Mesothelial cell of epicardium (in vitro differentiated cells): Measurements from ENCODE around the gene CPD. TPM values are rescaled to one million over a fixed set of nuclear protein-coding genes. Genes with fewer than 3 reads are reported as not detected.
"Not testable (repeated sequence)": the region's sequence is repeated elsewhere in the genome, so short reads cannot be mapped to it uniquely, and the experiment has no call there.

Source experiments
- DNase-seq, 2 experiments: peaks; one replicate each; pipeline ENCODE4 v3.0.0; 2021; ENCODE audit warnings: low spot score in 2 of 2; ENCODE audit not compliant: unreplicated experiment in 2 of 2
- H3K27ac Mint-ChIP-seq: 2 replicates; pipeline ENCODE4 v1.8.0; 2021; ENCODE audit warnings: mixed read lengths
- H3K27me3 Mint-ChIP-seq: 2 replicates; pipeline ENCODE4 v1.8.0; 2021; ENCODE audit warnings: low read depth, mixed read lengths
- H3K36me3 Mint-ChIP-seq: 2 replicates; pipeline ENCODE4 v1.8.0; 2021; ENCODE audit warnings: mixed read lengths
- H3K4me1 Mint-ChIP-seq: 2 replicates; pipeline ENCODE4 v1.8.0; 2021; ENCODE audit warnings: mixed read lengths
- H3K4me3 Mint-ChIP-seq: 2 replicates; pipeline ENCODE4 v1.8.0; 2021; ENCODE audit warnings: mild to moderate bottlenecking, moderate library complexity, mixed read lengths
- H3K9me3 Mint-ChIP-seq: 2 replicates; pipeline ENCODE4 v1.8.0; 2021; ENCODE audit warnings: mixed read lengths
- CTCF ChIP-seq: fragments of 200-600 bp; sonication (generic); IDR thresholded peaks from one replicate; pipeline ENCODE4 v1.5.0; 2021; ENCODE audit warnings: antibody characterized with exemption; ENCODE audit not compliant: unreplicated experiment
- total RNA-seq: library from RNA; stranded (reverse); gene quantifications from 3 replicates; pipeline ENCODE4 v1.2.1, GENCODE V29; 2021

Gene CPD
- total RNA-seq, 1 donor from 2014 or later = 49.3 TPM

GRCh38 chr17:30449480-30449879 is 70.8 kb downstream of the CPD start:
- H3K4me1 Mint-ChIP-seq = no peaks in the 10 kb centered on the region
- peaks cover 40% of the 10 kb centered on the region for H3K36me3 Mint-ChIP-seq
- H3K4me3 Mint-ChIP-seq = no peak overlapping the region
- no peak overlapping the region for H3K27ac Mint-ChIP-seq
- TF ChIP-seq CTCF = no peak
- peaks cover 5% of the 10 kb centered on the region for H3K9me3 Mint-ChIP-seq
- no peaks in the 10 kb centered on the region for H3K27me3 Mint-ChIP-seq
- no peak for DNase-seq

GRCh38 chr17:30450125-30451027 is 71.6 kb downstream of the CPD start:
- no peaks in the 10 kb centered on the region for H3K27me3 Mint-ChIP-seq
- H3K27ac Mint-ChIP-seq = no peak overlapping the region
- H3K4me3 Mint-ChIP-seq = no peak overlapping the region
- DNase-seq = no peak
- no peaks in the 10 kb centered on the region for H3K4me1 Mint-ChIP-seq
- TF ChIP-seq CTCF = no peak
- peaks cover 40% of the 10 kb centered on the region for H3K36me3 Mint-ChIP-seq
- H3K9me3 Mint-ChIP-seq = peaks cover 7% of the 10 kb centered on the region

GRCh38 chr17:30454635-30455034 is 75.9 kb downstream of the CPD start:
- H3K9me3 Mint-ChIP-seq = peaks cover 7% of the 10 kb centered on the region
- no peak for DNase-seq
- no peak overlapping the region for H3K4me3 Mint-ChIP-seq
- no peak overlapping the region for H3K27ac Mint-ChIP-seq
- H3K4me1 Mint-ChIP-seq = no peaks in the 10 kb centered on the region
- H3K27me3 Mint-ChIP-seq = no peaks in the 10 kb centered on the region
- peaks cover 48% of the 10 kb centered on the region for H3K36me3 Mint-ChIP-seq
- TF ChIP-seq CTCF = no peak

- Mint-ChIP-seq H3K27ac (no peak overlapping the region), H3K27me3 (no peaks in the 10 kb centered on the region), H3K4me1 (no peaks in the 10 kb centered on the region), H3K9me3 (peaks cover 7% of the 10 kb centered on the region), H3K36me3 (peaks cover 50% of the 10 kb centered on the region), H3K4me3 (no peak overlapping the region)
- TF ChIP-seq CTCF = no peak
- no peak for DNase-seq
Measured at GRCh38 chr17:30458371-30458770, 79.6 kb downstream of the CPD start.

GRCh38 chr17:30458797-30459413 is 80.2 kb downstream of the CPD start:
- H3K36me3 Mint-ChIP-seq = peaks cover 47% of the 10 kb centered on the region
- H3K27ac Mint-ChIP-seq, DNase-seq, H3K4me3 Mint-ChIP-seq, H3K9me3 Mint-ChIP-seq, H3K4me1 Mint-ChIP-seq, H3K27me3 Mint-ChIP-seq: not testable (repeated sequence)

GRCh38 chr17:30468465-30468864 is 89.7 kb downstream of the CPD start:
- Mint-ChIP-seq H3K36me3 (peaks cover 5% of the 10 kb centered on the region), H3K27me3 (no peaks in the 10 kb centered on the region), H3K27ac (no peak overlapping the region), H3K4me1 (no peaks in the 10 kb centered on the region), H3K4me3 (no peak overlapping the region), H3K9me3 (no peaks in the 10 kb centered on the region)
- no peak for DNase-seq
- TF ChIP-seq CTCF = no peak
